GM19351 (cell line): Measurements from ENCODE around the gene LIX1L.

Experiments used
- ATAC-seq: cut with Tn5 transposase; IDR thresholded peaks from one replicate; pipeline ENCODE4 v1.9.1; 2021; ENCODE audit warnings: mild to moderate bottlenecking, moderate library complexity; ENCODE audit not compliant: unreplicated experiment

The LIX1L gene

GRCh38 chr1:145957443-145958319 lies at the start of gene LIX1L:
TSS of gene LIX1L (minus strand) at chr1:145958017. CDS start at chr1:145957927, 90 bp downstream.
- peak; percentile 81 for ATAC-seq

- ATAC-seq = no peak
These were observed 43.9 kb upstream of the LIX1L start for GRCh38 chr1:146001709-146002108.

GRCh38 chr1:145999321-146000024 lies 41.7 kb upstream of the LIX1L start:
- no peak for ATAC-seq

GRCh38 chr1:145997718-145998023 lies 39.9 kb upstream of the LIX1L start:
- ATAC-seq = no peak

- ATAC-seq = peak; percentile 34
These were observed 39.4 kb upstream of the LIX1L start for GRCh38 chr1:145997016-145997717.

GRCh38 chr1:145996433-145997015 lies 38.7 kb upstream of the LIX1L start, which contains the start of gene TXNIP:
TSS of gene TXNIP (minus strand) at chr1:145996579. CDS start at chr1:145996266, 313 bp downstream.
- ATAC-seq = peak; percentile 94

GRCh38 chr1:145995964-145996432 lies 38.2 kb upstream of the LIX1L start:
- no peak for ATAC-seq

- no peak for ATAC-seq
These were observed 37.5 kb upstream of the LIX1L start for GRCh38 chr1:145995148-145995881.

GRCh38 chr1:145994391-145995120 lies 36.7 kb upstream of the LIX1L start:
- ATAC-seq = no peak

- no peak for ATAC-seq
These were observed 36.0 kb upstream of the LIX1L start for GRCh38 chr1:145993618-145994390.

GRCh38 chr1:145992958-145993617 lies 35.3 kb upstream of the LIX1L start:
- ATAC-seq = no peak

- ATAC-seq = no peak
These were observed 34.7 kb upstream of the LIX1L start for GRCh38 chr1:145992502-145992936.

GRCh38 chr1:145991735-145992412 lies 34.1 kb upstream of the LIX1L start:
- ATAC-seq = no peak

GRCh38 chr1:145990249-145990855 lies 32.5 kb upstream of the LIX1L start:
- ATAC-seq = no peak

GRCh38 chr1:145988773-145989172 lies 31.0 kb upstream of the LIX1L start:
- ATAC-seq = no peak

GRCh38 chr1:145987926-145988325 lies 30.1 kb upstream of the LIX1L start:
- ATAC-seq = no peak

- no peak for ATAC-seq
These were observed 28.7 kb upstream of the LIX1L start for GRCh38 chr1:145986551-145986950.
